Measurements from ENCODE around the gene TRPM3.
"Not testable (repeated sequence)": the region's sequence is repeated elsewhere in the genome, so short reads cannot be mapped to it uniquely, and the experiment has no call there.

TRPM3 gene

GRCh38 chr9:70668751-70669150 lies 452.7 kb downstream of the TRPM3 start:
- no peak for DNase-seq (ENCODE audit: low read depth in 2 of 2)

DNA sequence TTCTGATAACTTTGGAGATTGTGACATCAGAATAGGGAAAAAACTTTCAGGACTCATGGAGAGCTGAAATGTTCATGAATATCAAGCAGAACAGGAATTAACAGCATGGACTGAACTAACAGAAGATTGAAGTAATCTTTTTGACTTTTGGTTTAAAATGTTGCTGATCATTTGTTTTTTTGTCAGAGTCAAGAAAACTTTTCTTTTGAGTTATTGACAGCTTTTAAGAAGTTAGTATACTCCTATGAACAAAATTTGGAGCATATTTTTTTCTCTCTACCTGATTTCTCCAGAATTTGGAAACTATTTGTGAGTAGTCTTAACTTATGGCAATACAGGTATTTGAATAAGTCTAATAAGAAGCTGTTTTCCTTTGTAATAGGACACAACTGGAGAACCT lies 462.7 kb downstream of the TRPM3 start:
- DNase-seq (ENCODE audit: low read depth in 2 of 2) = no peak

DNA sequence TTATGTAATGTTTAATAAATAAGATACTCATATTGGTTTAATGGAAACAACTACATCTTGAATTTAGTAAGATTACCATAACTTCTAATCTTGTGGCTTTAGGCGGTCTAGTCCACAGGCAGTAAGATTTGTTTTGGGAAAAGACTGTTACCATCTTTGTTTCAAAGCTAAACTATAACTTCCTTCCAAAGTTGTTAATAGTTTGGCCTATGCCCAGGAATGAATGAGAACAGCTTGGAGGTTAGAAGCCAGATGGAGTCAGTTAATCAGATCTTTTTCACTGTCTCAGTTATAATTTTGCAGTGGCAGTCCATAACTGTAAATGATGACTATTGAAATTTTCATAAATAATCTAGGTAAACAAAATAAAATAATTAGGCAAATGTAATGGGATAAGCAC lies 465.1 kb downstream of the TRPM3 start:
- DNase-seq (ENCODE audit: low read depth in 2 of 2) = no peak

- DNase-seq (ENCODE audit: low read depth in 2 of 2) = no peak
Observed at GRCh38 chr9:70654144-70654543, 467.3 kb downstream of the TRPM3 start.

DNA sequence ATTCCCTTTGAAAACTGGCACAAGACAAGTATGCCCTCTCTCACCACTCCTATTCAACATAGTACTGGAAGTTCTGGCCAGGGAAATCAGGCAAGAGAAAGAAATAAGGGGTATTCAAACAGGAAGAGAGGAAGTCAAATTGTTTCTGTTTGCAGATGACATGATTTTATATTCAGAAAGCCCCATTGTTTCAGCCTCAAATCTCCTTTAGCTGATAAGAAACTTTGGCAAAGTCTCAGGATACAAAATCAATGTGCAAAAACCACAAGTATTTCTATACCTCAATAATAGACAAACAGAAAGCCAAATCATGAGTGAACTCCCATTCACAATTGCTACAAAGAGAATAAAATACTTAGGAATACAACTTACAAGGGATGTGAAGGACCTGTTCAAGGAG lies 476.8 kb downstream of the TRPM3 start:
- not testable (repeated sequence) for DNase-seq (ENCODE audit: low read depth in 2 of 2)

DNA sequence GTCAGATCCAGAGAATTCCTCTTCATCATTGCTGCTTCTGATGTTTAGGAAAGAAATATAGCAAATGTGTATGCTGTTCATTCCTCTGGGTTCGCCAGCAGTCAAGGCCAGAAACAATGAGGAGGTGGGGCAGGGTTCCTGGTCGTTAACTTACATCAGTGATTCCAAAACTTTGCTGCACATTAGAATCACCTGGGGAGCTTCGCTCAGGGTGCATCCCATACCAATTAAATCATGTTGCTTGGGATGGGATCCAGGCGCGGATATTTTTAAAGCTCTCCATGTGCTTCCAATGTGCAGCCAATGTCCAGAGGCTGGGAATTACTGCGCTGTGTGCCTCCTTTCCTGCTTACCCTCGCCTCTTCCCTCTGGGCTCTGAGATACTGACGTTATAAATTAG lies 479.1 kb downstream of the TRPM3 start:
- no peak for DNase-seq (ENCODE audit: low read depth in 2 of 2)

DNA sequence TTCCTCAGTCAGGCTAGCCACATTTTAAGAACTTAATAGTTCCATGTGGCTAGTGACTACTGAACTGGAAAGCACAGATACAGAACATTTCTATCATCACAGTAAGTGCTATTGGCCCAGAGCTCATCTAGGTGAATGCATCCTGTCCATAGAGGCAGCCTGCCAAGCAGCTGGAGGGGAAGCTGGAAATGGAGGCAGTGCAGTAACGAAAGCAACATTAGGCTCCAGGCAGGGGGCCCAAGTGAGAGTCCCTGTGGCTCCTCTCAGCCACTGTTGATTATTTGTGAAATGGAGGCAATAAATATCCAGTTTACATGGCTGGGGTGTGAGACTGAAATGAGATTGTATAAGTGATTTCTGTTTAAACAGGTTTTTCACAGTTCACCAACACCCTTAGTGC lies 479.8 kb downstream of the TRPM3 start:
- DNase-seq (ENCODE audit: low read depth in 2 of 2) = no peak

- DNase-seq (ENCODE audit: low read depth in 2 of 2) = no peak
Observed at GRCh38 chr9:70641031-70641430, 480.4 kb downstream of the TRPM3 start.

- no peak for DNase-seq (ENCODE audit: low read depth in 2 of 2)
Observed at GRCh38 chr9:70639853-70640814, 481.3 kb downstream of the TRPM3 start.

- DNase-seq (ENCODE audit: low read depth in 2 of 2) = no peak
Observed at GRCh38 chr9:70635790-70636189, 485.6 kb downstream of the TRPM3 start.

- no peak for DNase-seq (ENCODE audit: low read depth in 2 of 2)
Observed at GRCh38 chr9:70634696-70635095, 486.7 kb downstream of the TRPM3 start.

GRCh38 chr9:70630971-70631370 lies 490.4 kb downstream of the TRPM3 start:
- DNase-seq (ENCODE audit: low read depth in 2 of 2) = no peak

GRCh38 chr9:70629080-70629685 lies 492.2 kb downstream of the TRPM3 start:
- DNase-seq (ENCODE audit: low read depth in 2 of 2) = not testable (repeated sequence)

DNA sequence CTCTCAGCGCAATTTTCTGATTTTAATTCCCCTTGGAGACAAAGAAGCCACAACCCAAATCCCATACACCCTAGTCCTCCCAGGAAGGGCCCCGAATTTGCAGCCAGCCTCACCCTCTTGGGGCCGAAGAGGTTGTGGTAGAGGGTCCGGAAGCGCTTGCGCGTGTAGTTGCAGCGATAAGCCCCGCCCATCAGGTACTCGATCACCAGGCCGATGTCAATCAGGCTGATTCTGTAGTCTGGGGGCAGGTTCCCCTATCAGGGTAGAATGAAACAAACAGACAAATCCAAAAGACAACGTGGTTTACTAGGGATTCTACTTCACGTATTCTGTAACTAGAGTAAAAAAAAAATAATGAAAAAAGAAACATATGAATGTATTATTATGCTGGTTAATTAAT lies 496.3 kb downstream of the TRPM3 start:
- no peak for DNase-seq (ENCODE audit: low read depth in 2 of 2)

- no peak for DNase-seq (ENCODE audit: low read depth in 2 of 2)
Observed at GRCh38 chr9:70618784-70619183, 502.6 kb downstream of the TRPM3 start.

GRCh38 chr9:70617033-70617828 lies 504.2 kb downstream of the TRPM3 start:
- no peak for DNase-seq (ENCODE audit: low read depth in 2 of 2)

DNA sequence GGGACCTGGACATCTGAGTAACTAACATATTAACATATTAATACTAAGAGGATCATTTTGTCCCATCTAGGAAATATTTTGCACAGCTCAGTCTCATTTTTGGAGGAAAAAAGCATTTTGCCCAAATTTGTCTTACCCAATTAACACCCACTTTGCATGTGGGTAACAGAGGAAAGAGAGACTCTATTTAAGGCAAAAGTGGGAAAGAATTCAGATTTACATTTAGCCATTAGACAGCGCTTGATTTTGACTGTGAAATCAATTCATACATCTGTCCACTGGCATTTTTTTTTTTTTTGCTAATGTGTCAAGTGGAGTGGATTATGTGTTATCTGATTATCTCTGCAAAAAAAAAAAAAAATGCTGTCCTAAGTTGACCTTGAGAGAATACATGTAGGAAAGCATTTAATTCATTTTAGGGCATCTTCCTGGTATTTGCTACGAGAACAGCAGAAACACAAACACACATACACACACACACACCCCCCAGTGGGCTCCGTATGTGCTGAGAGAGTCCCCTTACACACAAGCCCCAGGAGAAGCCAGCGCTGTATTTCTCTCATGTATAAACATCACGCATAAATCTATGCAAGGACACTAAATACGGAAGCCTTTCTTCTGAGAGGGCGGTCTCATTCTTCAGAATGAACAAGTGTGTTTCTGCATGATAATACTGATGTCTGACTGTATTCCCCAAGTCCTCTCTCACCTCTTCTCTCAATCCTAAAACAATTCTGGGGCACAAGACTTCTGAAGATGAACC lies 505.0 kb downstream of the TRPM3 start:
- DNase-seq (ENCODE audit: low read depth in 2 of 2) = no peak

- DNase-seq (ENCODE audit: low read depth in 2 of 2) = no peak
Observed at GRCh38 chr9:70615464-70616138, 505.8 kb downstream of the TRPM3 start.

- DNase-seq (ENCODE audit: low read depth in 2 of 2) = no peak
Observed at GRCh38 chr9:70614786-70615463, 506.5 kb downstream of the TRPM3 start.

- DNase-seq (ENCODE audit: low read depth in 2 of 2) = no peak
Observed at GRCh38 chr9:70613024-70613768, 508.2 kb downstream of the TRPM3 start.

All from stimulated activated CD4-positive, alpha-beta T cell treated with anti-CD3 and anti-CD28 coated beads, Interleukin-15, amount 100 ng/mL, for 48 hours (primary cell).